ENCODE data around the gene CDH13.
A peak's percentile ranks its signal among the peaks of the same experiment; 100 is the strongest.

Gene CDH13

GRCh38 chr16:82993926-82994325, 367.2 kb downstream of the CDH13 start:
- TF ChIP-seq Cebpa-rat (IDR thresholded peaks at IDR 0.05) = no peak
- H3K36me3 ChIP-seq = no peaks in the 10 kb centered on the region
- H3K27me3 ChIP-seq = peaks cover 0 to 71% (median 0%) of the 10 kb centered on the region in 11 experiments; a peak in 6 of 22 replicates
- no peaks in the 10 kb centered on the region for H4K20me1 ChIP-seq
- H3K4me2 ChIP-seq = no peak overlapping the region
- no peak overlapping the region for H3K9ac ChIP-seq
- no peak overlapping the region for H3K27ac ChIP-seq
- peaks cover 0 to 12% (median 4%) of the 10 kb centered on the region in 11 experiments; a peak in 6 of 22 replicates for H3K9me3 ChIP-seq (replicated peaks in 1 of 11)
- H3K4me3 ChIP-seq = no peak overlapping the region
- peaks cover 7 to 44% (median 21%) of the 10 kb centered on the region in 10 experiments; a peak in 16 of 20 replicates for H3K4me1 ChIP-seq

GRCh38 chr16:82995286-82995923, 368.6 kb downstream of the CDH13 start:
- TF ChIP-seq Cebpa-rat (IDR thresholded peaks at IDR 0.05) = no peak

GRCh38 chr16:82995924-82996441, 369.2 kb downstream of the CDH13 start:
- Histone ChIP-seq H3K9ac (peak overlapping the region in 5 of 11 experiments; percentile 11 to 54 (median 22); a peak in 6 of 22 replicates), H3K27me3 (peaks cover 0 to 59% (median 0%) of the 10 kb centered on the region in 11 experiments; a peak in 5 of 22 replicates), H3K36me3 (no peaks in the 10 kb centered on the region), H3K4me3 (peak overlapping the region in 5 of 10 experiments; percentile 2 to 35 (median 11); a peak in 3 of 20 replicates), H3K27ac (peak overlapping the region in 9 of 11 experiments; percentile 8 to 73 (median 59); a peak in 16 of 22 replicates), H3K9me3 (replicated peaks in 1 of 11) (peaks cover 0 to 17% (median 7%) of the 10 kb centered on the region in 11 experiments; a peak in 11 of 22 replicates), H3K4me1 (peaks cover 7 to 44% (median 21%) of the 10 kb centered on the region in 10 experiments; a peak in 16 of 20 replicates), H4K20me1 (no peaks in the 10 kb centered on the region), H3K4me2 (peak overlapping the region; percentile 19 to 87 (median 52); a peak in 18 of 22 replicates)
- TF ChIP-seq Cebpa-rat (IDR thresholded peaks at IDR 0.05) = no peak

More at GRCh38 chr16:82995286-82995923, 368.6 kb downstream of the CDH13 start:
- Histone ChIP-seq H3K4me3 (peak overlapping the region in 1 of 10 experiments; percentile 35; a peak in 2 of 20 replicates), H3K4me2 (peak overlapping the region; percentile 19 to 87 (median 52); a peak in 16 of 22 replicates), H3K4me1 (peaks cover 7 to 44% (median 21%) of the 10 kb centered on the region in 10 experiments; a peak in 16 of 20 replicates), H3K9me3 (replicated peaks in 1 of 11) (peaks cover 0 to 12% (median 4%) of the 10 kb centered on the region in 11 experiments; a peak in 9 of 22 replicates), H3K36me3 (no peaks in the 10 kb centered on the region), H3K9ac (peak overlapping the region in 1 of 11 experiments; percentile 54; a peak in 3 of 22 replicates), H3K27ac (peak overlapping the region in 8 of 11 experiments; percentile 33 to 73 (median 60); a peak in 15 of 22 replicates), H3K27me3 (peaks cover 0 to 62% (median 0%) of the 10 kb centered on the region in 11 experiments; a peak in 6 of 22 replicates), H4K20me1 (no peaks in the 10 kb centered on the region)

DNA sequence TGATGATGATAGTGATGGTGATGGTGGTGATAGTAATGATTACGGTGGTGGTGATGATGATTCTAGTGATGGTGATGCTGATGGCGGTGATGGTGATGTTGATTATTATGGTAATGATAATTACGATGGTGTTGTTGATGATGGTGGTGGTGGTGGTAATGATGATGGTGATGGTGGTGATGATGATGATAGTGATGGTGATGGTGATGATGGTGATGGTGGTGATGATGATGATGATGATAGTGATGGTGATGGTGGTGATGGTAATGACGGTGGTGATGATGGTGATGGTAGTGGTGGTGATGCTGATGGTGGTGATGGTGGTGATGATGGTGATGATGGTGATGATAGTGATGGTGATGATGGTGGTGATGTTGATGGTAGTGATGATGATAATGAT, 370.0 kb downstream of the CDH13 start:
- Histone ChIP-seq H4K20me1 (no peaks in the 10 kb centered on the region), H3K27ac (0 out of 22 replicates have a peak overlapping the region, but pooled peaks of 1 of the 11 experiments have one; percentile 71), H3K4me3 (no peak overlapping the region), H3K4me2 (peak overlapping the region in 7 of 11 experiments; percentile 47 to 87 (median 76); a peak in 12 of 22 replicates), H3K27me3 (peaks cover 0 to 61% (median 0%) of the 10 kb centered on the region in 11 experiments; a peak in 4 of 22 replicates), H3K4me1 (peaks cover 7 to 38% (median 20%) of the 10 kb centered on the region in 10 experiments; a peak in 16 of 20 replicates), H3K9me3 (replicated peaks in 1 of 11) (peaks cover 0 to 21% (median 10%) of the 10 kb centered on the region in 11 experiments; a peak in 11 of 22 replicates), H3K9ac (no peak overlapping the region), H3K36me3 (no peaks in the 10 kb centered on the region)
- no peak for TF ChIP-seq Cebpa-rat (IDR thresholded peaks at IDR 0.05)

DNA sequence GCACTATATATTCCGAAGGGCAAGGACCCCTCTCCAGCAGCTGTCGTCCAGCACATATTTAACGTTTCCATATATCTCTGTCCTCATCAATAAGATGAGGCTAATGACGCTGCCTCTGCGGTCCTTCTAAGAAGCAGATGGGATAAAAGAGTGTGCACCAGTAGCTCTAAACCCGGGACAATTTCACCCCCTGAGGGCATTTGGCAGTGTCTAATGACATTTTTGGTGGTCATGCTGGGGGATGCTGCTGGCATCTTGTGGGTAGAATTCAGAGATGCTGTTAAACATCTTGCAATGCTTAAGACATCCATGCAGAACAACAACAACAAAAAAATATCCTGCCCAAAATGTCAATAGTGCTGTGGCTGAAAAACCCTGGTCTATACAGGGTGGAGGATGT, 372.9 kb downstream of the CDH13 start:
- H3K36me3 ChIP-seq = no peaks in the 10 kb centered on the region
- H3K4me3 ChIP-seq = no peak overlapping the region
- H3K9me3 ChIP-seq (replicated peaks in 1 of 11) = peaks cover 0 to 21% (median 10%) of the 10 kb centered on the region in 11 experiments; a peak in 11 of 22 replicates
- no peaks in the 10 kb centered on the region for H4K20me1 ChIP-seq
- no peak overlapping the region for H3K27ac ChIP-seq
- no peak overlapping the region for H3K9ac ChIP-seq
- no peak overlapping the region for H3K4me2 ChIP-seq
- no peak for TF ChIP-seq Cebpa-rat (IDR thresholded peaks at IDR 0.05)
- peaks cover 0 to 69% (median 0%) of the 10 kb centered on the region in 11 experiments; a peak in 4 of 22 replicates for H3K27me3 ChIP-seq
- H3K4me1 ChIP-seq = peaks cover 7 to 23% (median 17%) of the 10 kb centered on the region in 10 experiments; a peak in 16 of 20 replicates

GRCh38 chr16:83002351-83003334, 375.9 kb downstream of the CDH13 start:
- Histone ChIP-seq H3K4me3 (no peak overlapping the region), H4K20me1 (no peaks in the 10 kb centered on the region), H3K9me3 (replicated peaks in 1 of 11) (peaks cover 0 to 11% (median 7%) of the 10 kb centered on the region in 11 experiments; a peak in 8 of 22 replicates), H3K27ac (no peak overlapping the region), H3K9ac (no peak overlapping the region), H3K27me3 (peaks cover 0 to 74% (median 0%) of the 10 kb centered on the region in 11 experiments; a peak in 4 of 22 replicates), H3K4me1 (no peaks in the 10 kb centered on the region), H3K4me2 (no peak overlapping the region), H3K36me3 (no peaks in the 10 kb centered on the region)
- no peak for TF ChIP-seq Cebpa-rat (IDR thresholded peaks at IDR 0.05)

DNA sequence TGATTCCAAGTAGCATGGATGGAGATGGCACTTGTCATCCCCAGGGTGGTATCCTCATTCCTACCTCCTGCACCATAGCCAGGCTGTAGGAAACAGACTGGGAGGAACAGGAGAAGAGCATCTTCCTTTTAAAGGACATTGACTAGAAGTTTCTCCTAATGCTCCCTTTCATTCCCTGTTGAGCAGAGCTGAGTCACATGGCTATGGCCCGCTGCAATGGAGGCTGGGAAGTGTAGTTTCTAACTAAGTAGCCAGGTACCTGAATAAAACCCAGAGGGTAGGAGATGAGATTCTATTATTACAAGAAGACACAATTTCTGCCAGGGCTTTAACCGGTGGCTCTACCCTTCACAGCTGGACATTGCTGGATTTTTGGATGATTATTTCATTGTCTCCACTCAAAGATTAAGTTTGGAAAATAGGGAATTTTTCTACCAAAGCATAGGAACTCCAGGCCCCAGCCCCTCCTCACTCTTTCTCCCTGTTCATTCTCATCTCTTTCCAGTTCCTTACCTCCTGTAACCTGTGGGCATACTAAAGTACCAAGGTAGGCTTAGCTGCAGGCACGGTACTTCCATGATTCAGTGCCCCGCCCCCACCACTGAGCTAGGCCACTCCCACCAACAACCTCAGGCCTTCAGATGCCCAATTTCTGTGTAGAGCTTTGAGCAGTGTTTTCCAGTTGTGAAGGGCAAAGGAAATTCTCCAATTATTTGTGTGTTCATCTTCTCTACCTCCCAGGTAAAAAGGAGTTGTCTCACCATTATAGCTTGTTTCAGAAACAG, 378.3 kb downstream of the CDH13 start:
- Histone ChIP-seq H4K20me1 (no peaks in the 10 kb centered on the region), H3K9ac (no peak overlapping the region), H3K27ac (no peak overlapping the region), H3K27me3 (peaks cover 0 to 64% (median 0%) of the 10 kb centered on the region in 11 experiments; a peak in 4 of 22 replicates), H3K4me3 (no peak overlapping the region), H3K4me1 (no peaks in the 10 kb centered on the region), H3K36me3 (no peaks in the 10 kb centered on the region), H3K9me3 (replicated peaks in 1 of 11) (peaks cover 0 to 11% (median 7%) of the 10 kb centered on the region in 11 experiments; a peak in 8 of 22 replicates), H3K4me2 (no peak overlapping the region)
- no peak for TF ChIP-seq Cebpa-rat (IDR thresholded peaks at IDR 0.05)

Data from BLaER1 treated with 17β-estradiol and CSF1 and Interleukin-3, amounts not matched to agents 10 nM and 100 nM (cell line).